Activated CD4-positive, alpha-beta T cell treated with anti-CD3 and anti-CD28 coated beads, Interleukin-2, amount 10 ng/mL, durations not matched to agents 7 days and 5 days (primary cell): Measurements from ENCODE around the gene ACAA1. TPM values are rescaled to one million over a fixed set of nuclear protein-coding genes. Genes with fewer than 3 reads are reported as not detected.
A peak's percentile ranks its signal among the peaks of the same experiment; 100 is the strongest.

Experiments used
- CTCF ChIA-PET: fragments of 350-600 bp; sonication (Branson Sonifier 250); formaldehyde crosslinking; loops from one replicate; lab custom pipeline; 2021; ENCODE audit warnings: antibody characterized with exemption; lab: Charles Lee
- POLR2A ChIA-PET: fragments of 350-600 bp; sonication (Branson Sonifier 250); formaldehyde crosslinking; loops from one replicate; lab custom pipeline; 2021; ENCODE audit warnings: antibody characterized with exemption; lab: Charles Lee
- DNase-seq: peaks from one replicate; pipeline ENCODE4 v3.0.0-alpha.2; 2020
- H3K27ac Mint-ChIP-seq: one replicate; pipeline ENCODE4 v1.8.0; 2021; ENCODE audit warnings: mild to moderate bottlenecking, moderate library complexity, mixed read lengths
- H3K27me3 Mint-ChIP-seq: one replicate; pipeline ENCODE4 v1.8.0; 2021; ENCODE audit warnings: mixed read lengths
- H3K36me3 Mint-ChIP-seq: one replicate; pipeline ENCODE4 v1.8.0; 2021; ENCODE audit warnings: low read depth, mixed read lengths
- H3K4me1 Mint-ChIP-seq: one replicate; pipeline ENCODE4 v1.8.0; 2021; ENCODE audit warnings: mixed read lengths
- H3K4me3 Mint-ChIP-seq: one replicate; pipeline ENCODE4 v1.8.0; 2021; ENCODE audit warnings: mild to moderate bottlenecking, moderate library complexity, mixed read lengths
- H3K9me3 Mint-ChIP-seq: one replicate; pipeline ENCODE4 v1.8.0; 2021; ENCODE audit warnings: mixed read lengths
- total RNA-seq, 2 experiments: library from RNA; stranded (reverse); gene quantifications; one replicate each; pipeline ENCODE4 v1.2.3, GENCODE V29; 2021

ACAA1 gene
- total RNA-seq, 2 experiments from 2014 or later = 93.8 to 114 TPM

GRCh38 chr3:38151667-38152265 lies 14.8 kb upstream of the ACAA1 start:
- DNase-seq = peak; percentile 22
- peak overlapping the region; percentile 90 for H3K27ac Mint-ChIP-seq
- H3K4me1 Mint-ChIP-seq = peaks cover 39% of the 10 kb centered on the region
- ChIA-PET POLR2A (interaction anchor here (0.6 kb wide), 2 partner anchors 329 to 760 kb away, joined by 3 read pairs; no protein-coding TSS in a partner anchor), CTCF (interaction anchor here (0.6 to 4.0 kb wide), 5 partner anchors 12 to 263 kb away, joined by 3 to 23 read pairs (median 4); partner anchors contain the start of gene OXSR1)
- H3K4me3 Mint-ChIP-seq = no peak overlapping the region
- H3K9me3 Mint-ChIP-seq = peaks cover 18% of the 10 kb centered on the region
- no peaks in the 10 kb centered on the region for H3K27me3 Mint-ChIP-seq
- H3K36me3 Mint-ChIP-seq = peaks cover 7% of the 10 kb centered on the region

GRCh38 chr3:38150780-38151528 lies 14.0 kb upstream of the ACAA1 start:
- DNase-seq = peak; percentile 7
- H3K9me3 Mint-ChIP-seq = peaks cover 25% of the 10 kb centered on the region
- H3K27ac Mint-ChIP-seq = peak overlapping the region; percentile 90
- H3K36me3 Mint-ChIP-seq = peaks cover 11% of the 10 kb centered on the region
- no peaks in the 10 kb centered on the region for H3K27me3 Mint-ChIP-seq
- ChIA-PET POLR2A (no interaction called here), CTCF (interaction anchor here (4.0 kb wide), 1 partner anchor 13 kb away, joined by 23 read pairs; the partner anchor contains the start of gene OXSR1)
- no peak overlapping the region for H3K4me3 Mint-ChIP-seq
- peaks cover 39% of the 10 kb centered on the region for H3K4me1 Mint-ChIP-seq

DNA sequence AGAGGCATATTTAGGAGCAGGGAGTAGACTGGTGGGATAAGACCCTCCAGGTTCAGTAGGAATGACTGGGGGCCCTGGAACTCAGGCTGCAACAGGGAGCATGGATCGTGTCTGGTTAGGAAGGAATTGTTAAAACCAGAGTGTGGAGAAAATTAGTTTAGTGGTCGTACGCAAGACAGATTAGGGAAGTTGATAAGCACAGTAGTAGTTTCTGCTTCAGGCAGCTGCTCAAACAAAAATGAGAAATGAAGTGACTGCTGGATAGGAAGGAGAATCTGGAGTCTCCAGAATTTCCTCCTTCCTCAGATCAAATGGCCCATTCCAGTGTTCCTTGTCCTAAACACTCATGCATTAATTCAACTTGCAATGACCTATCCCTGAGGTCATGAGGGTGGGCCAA lies 12.8 kb upstream of the ACAA1 start:
- Mint-ChIP-seq H3K27me3 (no peaks in the 10 kb centered on the region), H3K4me3 (no peak overlapping the region), H3K27ac (no peak overlapping the region), H3K9me3 (peaks cover 32% of the 10 kb centered on the region), H3K4me1 (peaks cover 39% of the 10 kb centered on the region), H3K36me3 (peaks cover 13% of the 10 kb centered on the region)
- CTCF ChIA-PET = interaction anchor here (1.1 kb wide), 1 partner anchor 9 kb away, joined by 3 read pairs; no protein-coding TSS in a partner anchor
- POLR2A ChIA-PET = no interaction called here
- no peak for DNase-seq

GRCh38 chr3:38148311-38148882 lies 11.5 kb upstream of the ACAA1 start:
- H3K27ac Mint-ChIP-seq = no peak overlapping the region
- peaks cover 18% of the 10 kb centered on the region for H3K36me3 Mint-ChIP-seq
- H3K4me3 Mint-ChIP-seq = no peak overlapping the region
- ChIA-PET POLR2A (interaction anchor here (1.1 kb wide), 1 partner anchor 17 kb away, joined by 3 read pairs; the partner anchor contains the start of gene OXSR1), CTCF (interaction anchor here (0.7 kb wide), 1 partner anchor 8 kb away, joined by 4 read pairs; no protein-coding TSS in a partner anchor)
- no peak for DNase-seq
- peaks cover 32% of the 10 kb centered on the region for H3K9me3 Mint-ChIP-seq
- H3K27me3 Mint-ChIP-seq = no peaks in the 10 kb centered on the region
- peaks cover 34% of the 10 kb centered on the region for H3K4me1 Mint-ChIP-seq

DNA sequence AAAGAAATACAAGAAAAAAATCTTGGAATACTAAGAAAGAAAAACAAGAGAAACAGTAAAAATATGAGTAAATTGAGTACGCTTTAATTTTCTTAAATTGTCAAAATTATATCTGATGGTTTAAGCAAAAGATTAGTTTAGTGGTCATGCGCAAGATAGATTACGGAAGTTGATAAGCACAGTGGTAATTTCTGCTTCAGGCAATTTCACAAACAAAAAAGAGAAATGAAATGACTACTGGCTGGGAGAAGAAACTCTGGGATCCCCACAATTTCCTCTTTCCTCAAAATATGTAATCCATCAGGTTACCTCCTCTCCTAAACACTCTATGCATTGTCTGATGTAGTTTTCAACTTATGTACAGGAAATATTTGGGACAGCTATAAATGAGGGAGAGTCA lies 10.5 kb upstream of the ACAA1 start:
- H3K9me3 Mint-ChIP-seq = peaks cover 32% of the 10 kb centered on the region
- H3K36me3 Mint-ChIP-seq = peaks cover 23% of the 10 kb centered on the region
- H3K4me3 Mint-ChIP-seq = no peak overlapping the region
- H3K4me1 Mint-ChIP-seq = peaks cover 27% of the 10 kb centered on the region
- POLR2A ChIA-PET = no interaction called here
- DNase-seq = no peak
- H3K27ac Mint-ChIP-seq = no peak overlapping the region
- H3K27me3 Mint-ChIP-seq = no peaks in the 10 kb centered on the region
- CTCF ChIA-PET = no interaction called here

- no peaks in the 10 kb centered on the region for H3K27me3 Mint-ChIP-seq
- H3K36me3 Mint-ChIP-seq = peaks cover 29% of the 10 kb centered on the region
- no peak for DNase-seq
- no peak overlapping the region for H3K4me3 Mint-ChIP-seq
- no peak overlapping the region for H3K27ac Mint-ChIP-seq
- ChIA-PET CTCF (no interaction called here), POLR2A (no interaction called here)
- peaks cover 27% of the 10 kb centered on the region for H3K9me3 Mint-ChIP-seq
- H3K4me1 Mint-ChIP-seq = peaks cover 25% of the 10 kb centered on the region
These were observed 9.6 kb upstream of the ACAA1 start for GRCh38 chr3:38146504-38146903.

DNA sequence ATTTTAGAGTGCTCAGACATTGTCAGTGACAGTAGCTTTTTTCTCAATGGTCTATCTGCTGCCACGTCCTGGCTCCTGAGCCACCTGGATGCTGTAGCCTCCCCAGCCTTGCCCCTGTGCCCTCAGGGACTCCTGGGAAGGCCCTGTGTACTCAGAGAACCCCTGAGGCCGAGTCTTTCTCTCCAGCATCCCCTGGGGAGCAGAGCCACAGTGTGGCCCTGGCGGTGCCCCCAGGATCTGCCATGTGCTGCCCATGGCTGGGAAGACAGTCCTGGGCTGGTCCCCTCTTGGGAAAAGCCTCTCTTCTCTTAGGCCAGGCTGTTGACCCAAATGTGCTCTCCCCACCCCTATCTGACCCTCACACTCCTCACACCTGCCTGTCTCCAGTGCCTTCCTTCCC lies 6.6 kb upstream of the ACAA1 start:
- DNase-seq = no peak
- H3K36me3 Mint-ChIP-seq = peaks cover 51% of the 10 kb centered on the region
- POLR2A ChIA-PET = no interaction called here
- H3K27me3 Mint-ChIP-seq = no peaks in the 10 kb centered on the region
- H3K9me3 Mint-ChIP-seq = peaks cover 26% of the 10 kb centered on the region
- peaks cover 33% of the 10 kb centered on the region for H3K4me1 Mint-ChIP-seq
- no peak overlapping the region for H3K27ac Mint-ChIP-seq
- H3K4me3 Mint-ChIP-seq = no peak overlapping the region
- CTCF ChIA-PET = interaction anchor here (0.9 to 1.3 kb wide), 3 partner anchors 10 to 23 kb away, joined by 3 read pairs; no protein-coding TSS in a partner anchor

DNA sequence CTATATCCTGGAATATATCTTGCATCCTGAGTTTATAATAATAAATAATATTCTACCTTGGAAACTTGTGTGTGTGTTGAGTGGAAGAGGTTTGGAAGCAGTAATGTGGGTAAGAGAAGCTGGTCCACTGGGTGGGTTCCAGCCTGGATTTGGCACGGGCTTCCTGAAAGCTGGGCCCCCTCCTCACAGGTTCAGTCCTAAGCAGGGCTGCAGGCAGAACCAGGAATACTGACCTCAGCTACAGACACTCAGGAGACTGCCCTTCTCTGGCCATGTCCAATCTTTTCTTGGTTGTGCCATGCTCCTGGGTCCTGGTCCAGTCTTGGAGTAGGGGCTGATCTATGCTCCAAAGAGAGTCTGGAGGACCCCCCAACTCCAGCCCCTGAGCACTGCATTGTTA lies 6.0 kb upstream of the ACAA1 start:
- Mint-ChIP-seq H3K36me3 (peaks cover 51% of the 10 kb centered on the region), H3K4me3 (no peak overlapping the region), H3K27ac (no peak overlapping the region), H3K4me1 (peaks cover 38% of the 10 kb centered on the region), H3K9me3 (peaks cover 26% of the 10 kb centered on the region), H3K27me3 (no peaks in the 10 kb centered on the region)
- no peak for DNase-seq
- ChIA-PET POLR2A (interaction anchor here (1.2 kb wide), 1 partner anchor 22 kb away, joined by 3 read pairs; the partner anchor contains the start of gene OXSR1), CTCF (interaction anchor here (0.9 to 1.3 kb wide), 4 partner anchors 9 to 23 kb away, joined by 3 read pairs; no protein-coding TSS in a partner anchor)

DNA sequence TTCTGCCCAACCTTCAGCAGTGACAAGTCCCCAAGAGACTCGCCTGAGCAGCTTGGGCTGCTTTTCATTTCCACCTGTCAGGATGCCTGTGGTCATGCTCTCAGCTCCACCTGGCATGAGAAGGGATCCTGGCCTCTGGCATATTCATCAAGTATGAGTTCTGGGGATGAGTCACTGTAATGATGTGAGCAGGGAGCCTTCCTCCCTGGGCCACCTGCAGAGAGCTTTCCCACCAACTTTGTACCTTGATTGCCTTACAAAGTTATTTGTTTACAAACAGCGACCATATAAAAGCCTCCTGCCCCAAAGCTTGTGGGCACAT lies 5.0 kb upstream of the ACAA1 start:
- POLR2A ChIA-PET = interaction anchor here (1.2 kb wide), 1 partner anchor 23 kb away, joined by 3 read pairs; the partner anchor contains the start of gene OXSR1
- Mint-ChIP-seq H3K4me3 (no peak overlapping the region), H3K4me1 (peaks cover 41% of the 10 kb centered on the region), H3K9me3 (peaks cover 15% of the 10 kb centered on the region), H3K27me3 (no peaks in the 10 kb centered on the region), H3K27ac (peak overlapping the region; percentile 42), H3K36me3 (peaks cover 49% of the 10 kb centered on the region)
- no peak for DNase-seq
- CTCF ChIA-PET = interaction anchor here (0.8 to 1.7 kb wide), 5 partner anchors 10 to 39 kb away, joined by 3 to 4 read pairs (median 3); partner anchors contain the start of gene OXSR1

- DNase-seq = no peak
- Mint-ChIP-seq H3K4me3 (no peak overlapping the region), H3K36me3 (peaks cover 48% of the 10 kb centered on the region), H3K4me1 (peaks cover 41% of the 10 kb centered on the region), H3K27me3 (no peaks in the 10 kb centered on the region), H3K27ac (peak overlapping the region; percentile 36), H3K9me3 (peaks cover 11% of the 10 kb centered on the region)
- CTCF ChIA-PET = interaction anchor here (1.0 to 1.7 kb wide), 4 partner anchors 8 to 24 kb away, joined by 3 to 4 read pairs (median 4); partner anchors contain the start of gene OXSR1
- POLR2A ChIA-PET = no interaction called here
These were observed 4.4 kb upstream of the ACAA1 start for GRCh38 chr3:38141173-38141951.

DNA sequence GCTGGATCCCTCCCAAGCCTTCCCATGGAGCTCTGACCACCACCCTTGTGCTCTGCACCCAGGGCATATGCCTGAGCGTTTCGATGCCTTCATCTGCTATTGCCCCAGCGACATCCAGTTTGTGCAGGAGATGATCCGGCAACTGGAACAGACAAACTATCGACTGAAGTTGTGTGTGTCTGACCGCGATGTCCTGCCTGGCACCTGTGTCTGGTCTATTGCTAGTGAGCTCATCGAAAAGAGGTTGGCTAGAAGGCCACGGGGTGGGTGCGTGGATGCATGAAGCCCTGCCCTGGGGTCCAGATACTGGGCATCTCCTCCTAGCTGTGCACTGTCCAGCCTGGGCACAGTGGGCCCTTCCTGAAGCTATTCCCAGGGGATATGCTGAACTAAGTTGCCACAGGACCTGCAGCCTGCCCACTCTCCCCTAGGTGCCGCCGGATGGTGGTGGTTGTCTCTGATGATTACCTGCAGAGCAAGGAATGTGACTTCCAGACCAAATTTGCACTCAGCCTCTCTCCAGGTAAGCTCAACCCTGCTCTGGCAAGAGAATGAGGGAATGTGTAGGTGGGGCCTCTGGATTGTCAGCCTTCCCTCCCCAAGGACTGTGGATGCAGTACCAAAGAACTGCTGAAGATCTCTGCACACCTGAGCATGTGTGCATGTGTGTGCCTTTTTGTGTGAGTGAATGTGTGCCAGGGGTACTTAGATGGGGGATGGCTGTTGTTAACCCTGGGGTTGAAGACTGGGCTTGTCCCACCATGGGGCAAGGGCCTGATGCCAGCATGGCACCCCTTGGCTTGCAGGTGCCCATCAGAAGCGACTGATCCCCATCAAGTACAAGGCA lies 3.6 kb upstream of the ACAA1 start:
- H3K36me3 Mint-ChIP-seq = peaks cover 50% of the 10 kb centered on the region
- H3K27ac Mint-ChIP-seq = no peak overlapping the region
- DNase-seq = no peak
- no peaks in the 10 kb centered on the region for H3K27me3 Mint-ChIP-seq
- H3K4me1 Mint-ChIP-seq = peaks cover 46% of the 10 kb centered on the region
- CTCF ChIA-PET = interaction anchor here (0.5 to 2.1 kb wide), 9 partner anchors 8 to 100 kb away, joined by 3 to 5 read pairs (median 3); no protein-coding TSS in a partner anchor
- H3K9me3 Mint-ChIP-seq = peaks cover 3% of the 10 kb centered on the region
- POLR2A ChIA-PET = interaction anchor here (1.4 kb wide), 1 partner anchor 24 kb away, joined by 3 read pairs; the partner anchor contains the start of gene OXSR1
- peak overlapping the region; percentile 84 for H3K4me3 Mint-ChIP-seq
